GM12878 (cell line): ENCODE measurements around the gene AOPEP. TPM values are rescaled to one million over a fixed set of nuclear protein-coding genes. Genes with fewer than 3 reads are reported as not detected.

Source experiments
- ATAC-seq: fragments of 200-7000 bp; cut with Tn5 transposase; 3 replicates; pipeline ENCODE4 v1.9.1; 2020; ENCODE audit warnings: mild to moderate bottlenecking, moderate library complexity
- BruUV-seq: library from RNA; stranded (reverse); fragments of 400-500 nt; replicated peaks from 2 replicates; lab custom pipeline; 2021; lab: Mats Ljungman, UMichigan
- CTCF ChIA-PET: fragments of 300-600 bp; sonication (Branson Sonifier 250); formaldehyde crosslinking; extraction: SDS; loops from one replicate; lab custom pipeline; 2021; ENCODE audit warnings: inconsistent platforms; lab: Yijun Ruan, JAX
- POLR2A ChIA-PET: fragments of 350-600 bp; formaldehyde crosslinking; extraction: SDS; loops from one replicate; lab custom pipeline; 2021; ENCODE audit warnings: inconsistent platforms; lab: Charles Lee
- RAD21 ChIA-PET: fragments of 300-600 bp; sonication (Branson Sonifier 250); formaldehyde crosslinking; loops from one replicate; lab custom pipeline; 2023; ENCODE audit warnings: antibody characterized with exemption; ENCODE audit not compliant: unreplicated experiment; lab: Charles Lee
- SMC1A ChIA-PET: fragments of 300-600 bp; sonication (Branson Sonifier 250); formaldehyde crosslinking; loops from one replicate; lab custom pipeline; 2023; ENCODE audit not compliant: unreplicated experiment, uncharacterized antibody; lab: Charles Lee
- DNase-seq: peaks from one replicate; pipeline ENCODE4 v3.0.0-alpha.2; 2011; ENCODE audit warnings: low read depth, low spot score
- FAIRE-seq: peaks from 3 replicates; lab custom pipeline; 2011; peaks lifted over from hg19 to GRCh38; lab: Jason Lieb, UNC
- H2AFZ ChIP-seq: 2 replicates; pipeline ENCODE4 v1.6.0; 2011; ENCODE audit warnings: low read depth, low read length, control low read depth; ENCODE audit not compliant: control insufficient read depth
- H3K27ac ChIP-seq: 2 replicates; pipeline ENCODE4 v1.5.1; 2011; ENCODE audit warnings: control low read depth; ENCODE audit not compliant: control insufficient read depth, insufficient read depth
- H3K27me3 ChIP-seq, 2 experiments: replicated peaks in 1 of 2; 2 replicates each; pipeline versions ENCODE4 v1.6.0 to v1.6.1; 2011; ENCODE audit warnings: low read length in 1 of 2; ENCODE audit not compliant: control insufficient read depth in 2 of 2, insufficient read depth in 2 of 2
- H3K36me3 ChIP-seq, 2 experiments: 2 replicates each; pipeline ENCODE4 v1.5.1; 2011; ENCODE audit warnings: low read length in 1 of 2; ENCODE audit not compliant: control insufficient read depth in 2 of 2, insufficient read depth in 2 of 2
- H3K4me1 ChIP-seq: 2 replicates; pipeline ENCODE4 v1.6.1; 2011; ENCODE audit warnings: mild to moderate bottlenecking, low read length, moderate library complexity, mixed read lengths; ENCODE audit not compliant: control insufficient read depth, insufficient read depth
- H3K4me2 ChIP-seq: 2 replicates; pipeline ENCODE4 v1.6.0; 2011; ENCODE audit warnings: control low read depth; ENCODE audit not compliant: control insufficient read depth, insufficient read depth
- H3K4me3 ChIP-seq: fragments of 200-600 bp; sonication (generic); 2 replicates; pipeline ENCODE4 v1.5.1; 2016
- H3K79me2 ChIP-seq: 2 replicates; pipeline ENCODE4 v1.6.0; 2011; ENCODE audit warnings: low read length; ENCODE audit not compliant: control insufficient read depth, insufficient read depth
- H3K9ac ChIP-seq: 2 replicates; pipeline ENCODE4 v1.8.0; 2011; ENCODE audit warnings: low read length, control low read depth, mixed read lengths; ENCODE audit not compliant: control insufficient read depth, insufficient read depth
- H3K9me3 ChIP-seq: replicated peaks from 3 replicates; pipeline ENCODE4 v1.5.1; 2011; ENCODE audit warnings: mild to moderate bottlenecking, low read length; ENCODE audit not compliant: control insufficient read depth, insufficient read depth
- H4K20me1 ChIP-seq: 2 replicates; pipeline ENCODE4 v1.6.0; 2011; ENCODE audit not compliant: control insufficient read depth, insufficient read depth
- BCL11A ChIP-seq: IDR thresholded peaks from 2 replicates; pipeline ENCODE4 v1.6.1; 2011; ENCODE audit warnings: low read depth, low read length
- BHLHE40 ChIP-seq, 2 experiments: fragments of 450-650 bp in 1 of 2; IDR thresholded peaks; 2 replicates each; pipeline ENCODE4 v1.6.1; 2011 to 2017; ENCODE audit warnings: low read depth in 2 of 2, borderline replicate concordance in 1 of 2, improper control_type of control experiment in 1 of 2, low read length in 1 of 2, mild to moderate bottlenecking in 1 of 2
- BRCA1 ChIP-seq: IDR thresholded peaks from 2 replicates; pipeline ENCODE4 v1.6.1; 2011; ENCODE audit warnings: low read depth, low read length, improper control_type of control experiment
- DPF2 ChIP-seq: fragments of 450-650 bp; IDR thresholded peaks from 2 replicates; pipeline ENCODE4 v1.6.1; 2017; ENCODE audit warnings: mild to moderate bottlenecking
- E2F8 ChIP-seq: fragments of 450-650 bp; IDR thresholded peaks from 2 replicates; pipeline ENCODE4 v1.6.1; 2018; ENCODE audit warnings: mild to moderate bottlenecking, low read depth, moderate library complexity; ENCODE audit not compliant: partially characterized antibody
- FOXK2 ChIP-seq: fragments of 450-650 bp; IDR thresholded peaks from 2 replicates; pipeline ENCODE4 v1.6.1; 2017; ENCODE audit warnings: mild to moderate bottlenecking, moderate library complexity
- MLLT1 ChIP-seq: fragments of 450-650 bp; IDR thresholded peaks from 2 replicates; pipeline ENCODE4 v1.6.1; 2016; ENCODE audit warnings: mild to moderate bottlenecking
- NFIC ChIP-seq: IDR thresholded peaks from 2 replicates; pipeline ENCODE4 v1.6.1; 2012; ENCODE audit warnings: low read depth, mild to moderate bottlenecking, inconsistent platforms, low read length, moderate library complexity
- ZBTB40 ChIP-seq: fragments of 450-650 bp; IDR thresholded peaks from 2 replicates; pipeline ENCODE4 v1.6.1; 2016; ENCODE audit warnings: mild to moderate bottlenecking, moderate library complexity, borderline replicate concordance
- ZNF384 ChIP-seq: IDR thresholded peaks from 2 replicates; pipeline ENCODE4 v1.6.1; 2012; ENCODE audit warnings: low read depth, mild to moderate bottlenecking, low read length, improper control_type of control experiment, borderline replicate concordance
- WGBS: methylation state at CpG from one replicate; pipeline ENCODE4 v1.1.6; 2016; ENCODE audit warnings: low lambda C conversion rate; ENCODE audit not compliant: insufficient replicate concordance, insufficient coverage; ENCODE audit errors: missing lambda C conversion rate; 5-methylcytosine and 5-hydroxymethylcytosine counted together
- in situ Hi-C: fragments of 300-500 bp; cut with MboI; formaldehyde crosslinking; loops from 9 replicates; pipeline ENCODE4 v1.14.3; 2018; ENCODE audit warnings: mixed read lengths
- intact Hi-C: fragments of 100-400 bp; cut with micrococcal nuclease; formaldehyde crosslinking; loops from one replicate; pipeline ENCODE4 v1.14.2; 2022; ENCODE audit not compliant: unreplicated experiment
- polyA plus RNA-seq, 11 experiments: library from polyadenylated mRNA; depleted of rRNA in 4 of 11; unstranded in 6 of 11; stranded (reverse) in 5 of 11; fragments of >200 nt; fragmentation: Nextera tagmentation in 4 of 11; fragmentation: Illumina TruSeq in 1 of 11; extraction: Ambion mirVana in 4 of 11; extraction: Trizol in 1 of 11; gene quantifications; 1 replicate in 1 of 11; 2 replicates in 10 of 11; pipeline versions ENCODE4 v1.2.1 to v1.2.3, GENCODE V29; 2011 to 2016; ENCODE audit warnings: inconsistent platforms in 2 of 11, missing spikeins in 2 of 11, low read depth in 1 of 11
- total RNA-seq, 4 experiments: library from RNA; depleted of rRNA in 3 of 4; stranded (reverse); fragments of >200 nt in 3 of 4; fragmentation: Illumina TruSeq in 1 of 4; extraction: Trizol in 1 of 4; gene quantifications; 2 replicates each; pipeline versions ENCODE4 v1.2.1 to v1.2.3, GENCODE V29; 2013 to 2021

Gene AOPEP
- total and polyA plus RNA-seq, 10 of the 15 experiments (the other 5 are each of a cell fraction or from before 2014, with no cell fraction given) = 2.3 to 16.9 (median 10.1) TPM

- WGBS = 90% methylated on average over 19 of the region's 19 CpGs
- SMC1A ChIA-PET = interaction anchor here (1.3 kb wide), 1 partner anchor 9 kb away, joined by 4 read pairs; no protein-coding TSS in a partner anchor
- RAD21 ChIA-PET = no interaction called here
Observed at GRCh38 chr9:95084254-95084934, 357.9 kb downstream of the AOPEP start.

More at GRCh38 chr9:95084254-95084934, 357.9 kb downstream of the AOPEP start:
- Histone ChIP-seq H3K4me3 (no peak overlapping the region), H3K4me2 (no peak overlapping the region), H3K27ac (no peak overlapping the region)
- in situ Hi-C loops = no loop called here
- TF ChIP-seq BCL11A (no peak), DPF2 (no peak), BRCA1 (no peak), E2F8 (no peak), ZNF384 (no peak), BHLHE40 (IDR thresholded peaks at IDR 0.05; ENCODE audit: borderline replicate concordance in 1 of 2, low read depth in 2 of 2, low read length in 1 of 2) (no peak), FOXK2 (no peak), NFIC (no peak), ZBTB40 (no peak), MLLT1 (no peak)
- TF ChIP-seq, all 136 proteins: peak for 0
- ChIA-PET CTCF (interaction anchor here (0.9 kb wide), 1 partner anchor 43 kb away, joined by 4 read pairs; no protein-coding TSS in a partner anchor), POLR2A (no interaction called here)
- no peaks in the 10 kb centered on the region for H3K79me2 ChIP-seq
- no peaks in the 10 kb centered on the region for H3K4me1 ChIP-seq
- no peaks in the 10 kb centered on the region for H4K20me1 ChIP-seq
- H3K9me3 ChIP-seq = no peaks in the 10 kb centered on the region
- peaks cover 2 to 16% of the 10 kb centered on the region in 2 experiments; a peak in 3 of 4 replicates for H3K36me3 ChIP-seq
- intact Hi-C loops = no loop called here
- no TSS peak for BruUV-seq
- no peak overlapping the region for H2AFZ ChIP-seq
- H3K27me3 ChIP-seq = no peaks in the 10 kb centered on the region
- ATAC-seq (no peak), FAIRE-seq (no peak), DNase-seq (no peak)
- no peak overlapping the region for H3K9ac ChIP-seq
